Suppressor macrophage treated with lipopolysaccharide for 4 hours (primary cell): Measurements from ENCODE around the gene GIPC2.
"Not testable (repeated sequence)": the region's sequence is repeated elsewhere in the genome, so short reads cannot be mapped to it uniquely, and the experiment has no call there.

ENCODE experiments used
- DNase-seq: peaks from one replicate; pipeline ENCODE4 v3.0.0-alpha.2; 2020

The GIPC2 gene

DNA sequence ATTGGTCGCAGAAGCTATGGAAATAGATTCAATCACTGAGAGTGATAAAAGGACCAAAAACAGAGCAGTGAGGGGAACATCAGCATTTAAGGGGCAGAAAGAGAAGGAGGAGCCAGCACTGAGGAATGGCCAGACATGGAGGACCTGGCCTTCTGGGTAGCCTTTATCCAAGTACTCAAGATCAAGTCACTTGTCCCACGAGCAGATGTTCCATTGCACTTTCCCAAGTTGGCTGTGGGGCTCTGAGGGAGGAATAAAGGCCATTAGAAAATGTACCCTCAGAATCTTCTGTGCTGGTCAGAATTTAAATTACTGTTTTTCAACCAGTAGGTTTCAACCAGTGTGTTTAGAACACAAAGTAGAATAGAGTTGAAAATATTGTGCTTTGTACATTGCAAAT, 55.3 kb downstream of the GIPC2 start:
- DNase-seq: no peak

DNA sequence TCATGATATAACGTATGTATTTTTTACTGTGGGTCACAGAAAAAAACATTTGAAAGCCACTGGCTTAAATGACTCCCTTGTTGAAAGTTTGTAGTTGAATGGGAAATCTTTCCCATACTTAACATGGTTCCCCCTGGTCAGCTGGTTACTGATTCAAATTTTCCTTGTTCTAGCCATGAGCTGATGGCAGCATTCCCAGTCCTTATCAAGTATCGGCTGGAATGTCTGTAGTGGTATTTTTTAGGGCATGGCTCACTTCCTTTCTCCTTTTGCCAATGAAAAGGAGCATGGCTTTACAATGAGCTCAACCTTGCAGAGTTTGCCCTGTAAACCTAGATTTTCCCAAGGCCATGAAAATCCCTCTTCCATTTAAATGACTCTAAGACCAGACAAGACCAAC, 55.7 kb downstream of the GIPC2 start:
- DNase-seq: no peak

GRCh38 chr1:78102082-78102481, 56.3 kb downstream of the GIPC2 start:
- no peak for DNase-seq

- DNase-seq: no peak
Measured at GRCh38 chr1:78102916-78103315, 57.1 kb downstream of the GIPC2 start.

GRCh38 chr1:78104322-78104721, 58.6 kb downstream of the GIPC2 start:
- DNase-seq: no peak

DNA sequence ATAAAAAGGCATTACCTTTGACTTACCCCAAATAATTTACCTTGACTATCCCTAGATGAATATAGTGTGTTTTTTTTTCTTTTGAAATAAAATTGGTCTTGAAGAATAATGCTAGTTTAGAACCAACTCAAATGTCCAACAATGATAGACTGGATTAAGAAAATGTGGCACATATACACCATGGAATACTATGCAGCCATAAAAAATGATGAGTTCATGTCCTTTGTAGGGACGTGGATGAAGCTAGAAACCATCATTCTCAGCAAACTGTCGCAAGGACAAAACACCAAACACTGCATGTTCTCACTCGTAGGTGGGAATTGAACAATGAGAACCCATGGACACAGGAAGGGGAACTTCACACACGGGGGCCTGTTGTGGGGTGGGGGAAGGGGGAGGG, 63.9 kb downstream of the GIPC2 start:
- DNase-seq: not testable (repeated sequence)

- DNase-seq: no peak
Measured at GRCh38 chr1:78113156-78113916, 67.6 kb downstream of the GIPC2 start.

GRCh38 chr1:78114034-78114956, 68.5 kb downstream of the GIPC2 start:
- DNase-seq: peak; percentile 72

GRCh38 chr1:78120485-78120884, 74.7 kb downstream of the GIPC2 start:
- not testable (repeated sequence) for DNase-seq

GRCh38 chr1:78121710-78122109, 75.9 kb downstream of the GIPC2 start:
- no peak for DNase-seq

- DNase-seq: no peak
Measured at GRCh38 chr1:78122389-78122788, 76.6 kb downstream of the GIPC2 start.

DNA sequence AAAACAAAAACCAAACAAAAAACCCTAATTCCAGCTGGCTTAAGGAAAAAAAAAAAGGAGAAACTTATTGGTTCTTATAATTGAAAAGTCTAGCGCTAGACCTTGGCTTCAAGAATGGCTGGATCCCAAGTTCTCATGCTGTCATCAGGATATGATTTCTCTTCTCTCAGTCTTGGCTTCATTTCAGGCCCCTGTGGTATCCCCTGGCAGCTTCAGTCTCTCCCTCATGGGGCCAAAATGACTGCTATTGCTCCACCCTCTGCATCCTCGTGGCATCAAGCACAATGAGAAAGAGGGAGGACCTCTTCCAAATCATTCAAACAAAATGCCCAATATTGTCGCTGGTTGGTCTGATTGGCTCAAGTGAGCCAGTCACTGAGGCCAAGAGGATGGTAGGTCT, 80.7 kb downstream of the GIPC2 start:
- no peak for DNase-seq

GRCh38 chr1:78132174-78132947, 86.6 kb downstream of the GIPC2 start:
- no peak for DNase-seq

DNA sequence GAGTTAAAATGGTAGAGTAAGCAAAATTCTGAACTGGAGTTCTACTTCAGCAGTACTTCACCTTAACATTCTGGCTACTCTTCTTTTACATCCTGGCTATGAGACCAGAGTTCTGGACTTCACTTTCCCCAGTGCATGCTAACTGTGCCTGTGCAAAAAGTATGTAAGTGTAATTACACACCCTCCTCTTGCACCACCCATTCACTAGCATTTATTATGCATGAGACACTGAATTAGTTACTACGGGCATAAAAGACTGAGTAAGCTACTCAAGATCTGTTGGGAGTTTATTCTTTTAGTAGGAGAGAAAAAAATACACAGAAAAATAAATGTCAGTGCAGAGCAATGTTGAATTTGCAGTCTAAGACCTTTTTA, 87.2 kb downstream of the GIPC2 start:
- no peak for DNase-seq

DNA sequence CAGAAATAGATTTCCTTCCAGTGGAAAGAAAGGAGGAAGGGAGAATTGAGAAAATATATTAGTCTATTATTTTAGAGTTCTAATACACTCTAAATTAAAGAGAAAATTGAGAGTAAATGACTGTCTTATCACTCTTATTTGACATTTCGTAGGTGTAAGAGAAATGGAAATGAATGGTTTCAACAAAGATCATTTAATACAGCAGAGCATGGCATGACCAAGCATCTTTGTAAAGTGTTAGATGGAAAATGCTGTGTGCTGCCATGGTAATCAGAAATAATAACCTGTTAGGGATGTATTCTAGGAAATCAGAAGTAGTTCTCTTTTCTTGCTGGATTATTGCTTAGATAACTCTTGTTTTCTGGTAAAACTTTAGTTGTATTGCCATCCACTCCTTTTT, 90.9 kb downstream of the GIPC2 start:
- no peak for DNase-seq

DNA sequence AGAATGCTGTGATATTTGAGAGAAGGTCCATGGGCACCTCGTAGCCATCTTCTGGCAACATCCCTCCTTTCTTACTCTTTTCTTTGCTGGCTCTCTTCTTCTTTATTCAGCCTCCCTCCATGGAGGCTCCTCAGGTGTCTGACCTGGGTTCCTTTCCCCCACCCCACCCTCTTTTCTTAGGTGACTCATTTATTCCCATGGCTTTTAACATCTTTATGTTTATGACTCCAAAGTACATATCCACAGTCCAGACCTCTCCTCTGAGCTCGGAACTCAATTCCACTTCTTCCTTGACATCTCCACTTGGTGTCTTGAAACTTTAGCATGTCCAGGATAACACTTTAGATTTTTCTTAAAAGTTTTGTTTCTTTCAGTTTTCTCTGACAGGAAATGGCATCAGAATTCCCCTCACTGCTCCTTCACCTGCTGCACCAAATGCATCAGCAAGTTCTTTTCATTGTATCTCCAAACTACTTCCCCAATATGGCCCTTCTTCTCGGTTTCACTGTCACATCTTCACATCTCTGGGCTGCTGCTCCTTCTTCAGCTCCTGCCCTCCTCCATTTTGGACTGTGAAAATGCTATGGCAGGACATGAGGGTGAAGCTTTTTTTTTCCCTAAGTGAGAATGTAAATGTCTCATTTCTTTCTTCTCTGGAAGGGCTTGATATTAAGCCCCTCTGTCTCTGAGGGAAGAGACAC, 95.9 kb downstream of the GIPC2 start:
- no peak for DNase-seq

DNA sequence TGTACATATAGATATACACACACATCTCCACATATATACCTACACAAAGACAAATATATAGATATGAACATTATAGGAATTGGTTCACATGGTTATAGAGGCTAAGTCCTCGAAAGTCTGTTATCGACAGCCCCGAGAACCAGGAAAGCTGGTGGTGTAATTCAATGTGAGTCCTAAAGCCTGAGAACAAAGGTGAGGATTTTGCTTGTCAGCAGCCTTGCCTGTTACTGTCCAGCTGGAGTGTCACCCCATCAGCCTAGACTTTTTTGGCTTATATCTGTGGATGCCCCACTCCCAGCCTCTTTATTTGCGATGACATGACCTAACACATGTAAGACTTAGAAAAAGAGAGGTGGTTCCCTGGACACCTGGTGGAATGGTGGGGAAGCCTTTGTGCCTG, 97.0 kb downstream of the GIPC2 start:
- DNase-seq: no peak

DNA sequence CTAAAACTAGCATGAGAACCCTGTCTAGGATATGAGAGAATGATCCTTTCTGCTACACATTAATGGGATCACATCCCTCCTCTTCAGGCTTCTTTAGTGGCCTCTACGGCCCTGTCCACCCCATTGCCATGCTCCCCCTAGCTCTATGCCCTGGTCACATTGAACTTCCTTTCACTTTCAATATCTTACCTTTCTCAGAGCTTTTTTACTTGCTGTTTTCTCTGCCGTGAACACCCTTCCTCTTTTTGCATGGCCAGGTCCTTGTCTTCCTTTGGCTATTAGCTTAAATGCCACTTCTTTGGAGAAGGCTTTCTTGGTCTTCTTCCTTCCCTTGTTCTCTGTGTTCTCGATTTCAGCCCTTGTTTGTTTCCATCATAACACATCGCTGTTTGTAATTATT, 97.4 kb downstream of the GIPC2 start:
- DNase-seq: no peak

DNA sequence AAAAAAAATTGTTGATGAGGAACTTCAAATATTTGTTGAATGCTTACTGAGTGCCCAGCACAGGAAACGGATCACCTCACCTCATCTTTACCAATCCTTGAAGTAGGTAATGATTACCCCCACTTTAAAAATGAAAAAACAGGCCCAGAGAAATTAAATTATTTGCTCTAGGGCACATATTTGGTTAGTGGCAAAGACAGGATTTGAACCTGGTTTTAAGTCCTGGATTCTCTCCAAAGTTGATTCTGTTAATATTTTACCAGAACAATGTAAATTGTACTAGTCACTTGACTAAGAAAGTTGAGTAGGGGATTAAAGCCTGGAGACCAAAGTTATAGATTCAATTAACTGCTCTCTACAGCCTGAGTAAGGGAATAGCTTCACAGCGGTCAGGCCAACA, 97.9 kb downstream of the GIPC2 start:
- no peak for DNase-seq

DNA sequence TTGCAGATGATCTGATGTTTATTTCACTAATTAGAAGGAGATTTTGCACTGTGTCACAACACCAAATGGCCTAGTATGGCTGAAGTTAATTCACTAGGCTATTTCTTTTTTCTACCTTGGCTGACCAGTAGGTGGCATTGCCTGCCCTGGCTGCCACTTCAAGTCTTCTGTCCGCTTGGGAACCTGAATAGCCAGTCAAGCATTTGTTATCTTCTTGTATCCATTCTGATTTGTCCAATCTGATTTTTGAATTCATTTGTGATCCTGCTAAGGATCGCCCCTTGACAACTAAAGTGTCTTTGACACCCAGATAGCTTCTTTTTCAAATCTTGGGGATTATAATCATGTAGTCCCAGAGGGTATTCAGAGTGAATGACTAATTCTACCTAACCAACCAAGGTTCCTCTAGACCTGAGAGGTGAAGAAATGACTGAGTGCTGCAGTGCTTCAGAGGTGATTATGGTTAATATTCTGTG, 99.4 kb downstream of the GIPC2 start:
- DNase-seq: peak; percentile 64

- no peak for DNase-seq
Measured at GRCh38 chr1:78146205-78146771, 100.5 kb downstream of the GIPC2 start.

DNA sequence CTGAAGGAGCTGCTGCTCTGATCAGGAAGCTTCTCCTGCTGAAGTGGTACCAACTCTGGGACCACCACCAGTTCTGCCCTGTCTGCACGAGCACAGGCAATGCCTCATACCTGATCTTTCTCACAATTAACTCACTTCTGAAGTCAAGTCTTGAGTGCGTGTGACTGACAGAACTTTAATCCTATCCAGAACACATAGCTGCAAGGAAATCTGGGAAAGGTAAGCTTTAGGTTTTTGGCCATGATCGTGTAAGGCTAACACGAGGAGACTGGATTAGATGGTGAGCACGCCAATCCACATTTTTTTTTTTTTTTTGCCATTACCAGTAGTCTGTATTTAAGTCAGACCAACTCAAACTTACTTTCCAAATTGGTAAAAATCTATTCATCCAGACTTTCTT, 101.3 kb downstream of the GIPC2 start:
- no peak for DNase-seq
